HepG2 (cell line): ENCODE measurements around the gene FAM111B. TPM values are rescaled to one million over a fixed set of nuclear protein-coding genes. Genes with fewer than 3 reads are reported as not detected.

Experiments
- CC2D1A ChIP-seq: sonication (generic); formaldehyde crosslinking; IDR thresholded peaks from 2 replicates; pipeline ENCODE4 v1.8.1; 2023; ENCODE audit warnings: mild to moderate bottlenecking, missing genetic modification reagents
- FOXA1 ChIP-seq, 2 experiments: fragments of 450-650 bp in 1 of 2; sonication (generic) in 1 of 2; formaldehyde crosslinking in 1 of 2; IDR thresholded peaks; 2 replicates each; pipeline versions ENCODE4 v1.4.0 to v1.6.1; 2016 to 2020; ENCODE audit warnings: missing genetic modification reagents in 1 of 2
- HDAC1 ChIP-seq: sonication (generic); formaldehyde crosslinking; IDR thresholded peaks from 2 replicates; pipeline ENCODE4 v1.5.1; 2020; ENCODE audit warnings: mild to moderate bottlenecking, missing genetic modification reagents
- HOXA7 ChIP-seq: sonication (generic); formaldehyde crosslinking; IDR thresholded peaks from 2 replicates; pipeline ENCODE4 v1.8.1; 2022; ENCODE audit warnings: mild to moderate bottlenecking, missing genetic modification reagents, moderate library complexity
- KLF12 ChIP-seq: sonication (generic); formaldehyde crosslinking; IDR thresholded peaks from 2 replicates; pipeline ENCODE4 v1.4.0; 2020; ENCODE audit warnings: missing genetic modification reagents, borderline replicate concordance
- MYNN ChIP-seq: sonication (generic); formaldehyde crosslinking; IDR thresholded peaks from 2 replicates; pipeline ENCODE4 v1.4.0; 2020; ENCODE audit warnings: mild to moderate bottlenecking, low read depth, missing genetic modification reagents
- PRPF4 ChIP-seq: fragments of 200-400 bp; formaldehyde crosslinking; IDR thresholded peaks from 2 replicates; pipeline ENCODE4 v1.6.1; 2016; ENCODE audit warnings: low read length, low read depth; ENCODE audit not compliant: poor library complexity, severe bottlenecking
- RBM22 ChIP-seq: fragments of 200-400 bp; formaldehyde crosslinking; optimal IDR thresholded peaks from 2 replicates; pipeline ENCODE3; 2017; ENCODE audit warnings: mild to moderate bottlenecking, low read length, moderate library complexity
- SNAI1 ChIP-seq: sonication (generic); formaldehyde crosslinking; IDR thresholded peaks from 2 replicates; pipeline ENCODE4 v1.5.0; 2020; ENCODE audit warnings: mild to moderate bottlenecking, missing genetic modification reagents, borderline replicate concordance
- U2AF1 ChIP-seq: fragments of 200-400 bp; formaldehyde crosslinking; optimal IDR thresholded peaks from 2 replicates; pipeline ENCODE3; 2017; ENCODE audit warnings: mild to moderate bottlenecking, low read depth, low read length
- ZBTB7B ChIP-seq: sonication (generic); formaldehyde crosslinking; IDR thresholded peaks from 2 replicates; pipeline ENCODE4 v1.4.0; 2020; ENCODE audit warnings: missing genetic modification reagents
- ZNF124 ChIP-seq: sonication (generic); formaldehyde crosslinking; IDR thresholded peaks from 2 replicates; pipeline ENCODE4 v1.4.0; 2020; ENCODE audit warnings: missing genetic modification reagents
- ZNF337 ChIP-seq: sonication (generic); formaldehyde crosslinking; IDR thresholded peaks from 2 replicates; pipeline ENCODE4 v1.5.1; 2020; ENCODE audit warnings: missing genetic modification reagents, low read depth, mild to moderate bottlenecking, borderline replicate concordance
- ZNF768 ChIP-seq: sonication (generic); formaldehyde crosslinking; IDR thresholded peaks from 2 replicates; pipeline ENCODE4 v1.4.0; 2020; ENCODE audit warnings: missing genetic modification reagents
- polyA plus RNA-seq, 8 experiments: library from polyadenylated mRNA; depleted of rRNA in 3 of 8; stranded (reverse) in 7 of 8; unstranded in 1 of 8; fragments of >200 nt; fragmentation: Illumina TruSeq in 4 of 8; extraction: Trizol in 4 of 8; gene quantifications; 2 replicates each; pipeline versions ENCODE4 v1.2.1 to v1.2.3, GENCODE V29; 2011 to 2016; ENCODE audit warnings: low read depth in 4 of 8, missing spikeins in 1 of 8, mixed read lengths in 1 of 8; ENCODE audit not compliant: insufficient read depth in 1 of 8
- total RNA-seq, 5 experiments: library from RNA; depleted of rRNA; stranded (reverse); fragments of >200 nt; fragmentation: Illumina TruSeq; extraction: Trizol; gene quantifications; 2 replicates each; pipeline ENCODE4 v1.2.3, GENCODE V29; 2016; ENCODE audit warnings: low read depth in 1 of 5
- TF ChIP-seq, protein P1 (sequence below): sonication (generic); formaldehyde crosslinking; IDR thresholded peaks from 2 replicates; pipeline ENCODE4 v1.5.0; 2020; ENCODE audit warnings: missing genetic modification reagents
- TF ChIP-seq, protein P2 (sequence below): sonication (generic); formaldehyde crosslinking; IDR thresholded peaks from 2 replicates; pipeline ENCODE4 v1.4.0; 2020; ENCODE audit warnings: mild to moderate bottlenecking, missing genetic modification reagents, borderline replicate concordance
- TF ChIP-seq, protein P3 (sequence below): sonication (generic); formaldehyde crosslinking; IDR thresholded peaks from 2 replicates; pipeline ENCODE4 v1.8.1; 2022; ENCODE audit warnings: mild to moderate bottlenecking, missing genetic modification reagents
- TF ChIP-seq, protein P4 (sequence below): sonication (generic); formaldehyde crosslinking; IDR thresholded peaks from 2 replicates; pipeline ENCODE4 v1.4.0; 2020; ENCODE audit warnings: missing genetic modification reagents, mild to moderate bottlenecking, borderline replicate concordance
- TF ChIP-seq, protein P5 (sequence below): sonication (generic); formaldehyde crosslinking; IDR thresholded peaks from 2 replicates; pipeline ENCODE4 v1.8.0; 2022; ENCODE audit warnings: missing genetic modification reagents, mild to moderate bottlenecking, moderate library complexity, borderline replicate concordance

The FAM111B gene
- total and polyA plus RNA-seq, 2 of the 13 experiments (the other 11 are each of a cell fraction or from before 2014, with no cell fraction given): 1.6 to 28.2 TPM

DNA sequence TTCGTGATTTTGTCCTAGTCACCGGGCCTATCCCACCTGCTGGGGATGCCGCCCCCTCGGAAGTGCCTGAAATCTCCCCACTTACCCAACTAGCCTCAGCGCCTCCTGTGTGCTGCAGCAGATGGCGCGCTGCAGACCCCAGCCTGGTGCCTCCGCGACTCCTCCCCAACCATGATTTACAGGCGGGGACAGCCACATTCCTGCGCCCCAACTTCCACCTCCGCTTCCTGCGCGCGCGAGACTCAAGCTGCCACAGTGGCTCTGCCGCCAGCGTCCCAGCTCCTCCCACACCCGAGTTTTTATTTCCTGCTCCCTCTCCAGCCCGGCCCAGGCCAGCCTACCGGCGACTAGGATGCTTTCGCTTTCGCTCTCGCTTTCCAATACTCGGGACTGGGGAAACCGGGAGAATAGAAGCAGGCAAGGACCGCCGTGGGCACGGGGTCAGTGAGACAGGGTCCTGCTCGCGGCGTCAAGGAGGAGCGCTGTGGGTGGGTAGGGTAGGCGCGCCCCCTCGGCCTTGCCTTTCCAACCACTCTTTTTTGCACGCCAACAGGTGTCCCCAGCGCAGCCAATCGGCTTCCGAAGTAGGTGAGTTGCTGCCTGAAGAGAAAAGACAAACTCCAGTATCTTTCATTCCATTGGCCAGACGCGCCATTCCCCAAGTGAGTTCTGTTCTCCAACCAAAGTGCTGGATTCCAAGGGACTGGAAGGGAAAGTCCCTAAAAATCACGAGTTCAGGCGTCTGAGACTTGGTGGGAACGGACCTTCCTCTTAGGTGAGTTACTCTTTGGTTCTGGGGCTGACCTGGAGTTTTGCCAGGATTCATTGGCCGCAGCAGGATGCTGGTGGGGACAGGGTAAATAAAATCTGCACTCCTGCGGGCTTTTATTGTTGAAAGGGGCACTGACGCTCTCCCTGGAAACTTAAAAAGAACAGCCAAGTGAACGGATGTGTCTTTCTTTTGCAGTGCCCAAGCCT is 35.8 kb downstream of the FAM111B start, which contains the start of gene FAM111A (continued):
- TF ChIP-seq FOXA1 (IDR thresholded peaks at IDR 0.05): no peak
- TF ChIP-seq FOXA1 (CRISPR knock-in tag; IDR thresholded peaks at IDR 0.05): no peak
- TF ChIP-seq ZNF124 (CRISPR knock-in tag): no peak
- no peak for TF ChIP-seq HOXA7
- TF ChIP-seq, protein P1, sequence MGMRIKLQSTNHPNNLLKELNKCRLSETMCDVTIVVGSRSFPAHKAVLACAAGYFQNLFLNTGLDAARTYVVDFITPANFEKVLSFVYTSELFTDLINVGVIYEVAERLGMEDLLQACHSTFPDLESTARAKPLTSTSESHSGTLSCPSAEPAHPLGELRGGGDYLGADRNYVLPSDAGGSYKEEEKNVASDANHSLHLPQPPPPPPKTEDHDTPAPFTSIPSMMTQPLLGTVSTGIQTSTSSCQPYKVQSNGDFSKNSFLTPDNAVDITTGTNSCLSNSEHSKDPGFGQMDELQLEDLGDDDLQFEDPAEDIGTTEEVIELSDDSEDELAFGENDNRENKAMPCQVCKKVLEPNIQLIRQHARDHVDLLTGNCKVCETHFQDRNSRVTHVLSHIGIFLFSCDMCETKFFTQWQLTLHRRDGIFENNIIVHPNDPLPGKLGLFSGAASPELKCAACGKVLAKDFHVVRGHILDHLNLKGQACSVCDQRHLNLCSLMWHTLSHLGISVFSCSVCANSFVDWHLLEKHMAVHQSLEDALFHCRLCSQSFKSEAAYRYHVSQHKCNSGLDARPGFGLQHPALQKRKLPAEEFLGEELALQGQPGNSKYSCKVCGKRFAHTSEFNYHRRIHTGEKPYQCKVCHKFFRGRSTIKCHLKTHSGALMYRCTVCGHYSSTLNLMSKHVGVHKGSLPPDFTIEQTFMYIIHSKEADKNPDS (CRISPR knock-in tag): no peak
- TF ChIP-seq U2AF1: no peak
- TF ChIP-seq PRPF4: no peak
- TF ChIP-seq, protein P2, sequence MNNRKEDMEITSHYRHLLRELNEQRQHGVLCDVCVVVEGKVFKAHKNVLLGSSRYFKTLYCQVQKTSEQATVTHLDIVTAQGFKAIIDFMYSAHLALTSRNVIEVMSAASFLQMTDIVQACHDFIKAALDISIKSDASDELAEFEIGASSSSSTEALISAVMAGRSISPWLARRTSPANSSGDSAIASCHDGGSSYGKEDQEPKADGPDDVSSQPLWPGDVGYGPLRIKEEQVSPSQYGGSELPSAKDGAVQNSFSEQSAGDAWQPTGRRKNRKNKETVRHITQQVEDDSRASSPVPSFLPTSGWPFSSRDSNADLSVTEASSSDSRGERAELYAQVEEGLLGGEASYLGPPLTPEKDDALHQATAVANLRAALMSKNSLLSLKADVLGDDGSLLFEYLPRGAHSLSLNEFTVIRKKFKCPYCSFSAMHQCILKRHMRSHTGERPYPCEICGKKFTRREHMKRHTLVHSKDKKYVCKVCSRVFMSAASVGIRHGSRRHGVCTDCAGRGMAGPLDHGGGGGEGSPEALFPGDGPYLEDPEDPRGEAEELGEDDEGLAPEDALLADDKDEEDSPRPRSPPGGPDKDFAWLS (CRISPR knock-in tag): 0 out of 2 replicates have a peak, but pooled peaks have one; percentile 41
- TF ChIP-seq MYNN (CRISPR knock-in tag): no peak
- TF ChIP-seq, protein P3, sequence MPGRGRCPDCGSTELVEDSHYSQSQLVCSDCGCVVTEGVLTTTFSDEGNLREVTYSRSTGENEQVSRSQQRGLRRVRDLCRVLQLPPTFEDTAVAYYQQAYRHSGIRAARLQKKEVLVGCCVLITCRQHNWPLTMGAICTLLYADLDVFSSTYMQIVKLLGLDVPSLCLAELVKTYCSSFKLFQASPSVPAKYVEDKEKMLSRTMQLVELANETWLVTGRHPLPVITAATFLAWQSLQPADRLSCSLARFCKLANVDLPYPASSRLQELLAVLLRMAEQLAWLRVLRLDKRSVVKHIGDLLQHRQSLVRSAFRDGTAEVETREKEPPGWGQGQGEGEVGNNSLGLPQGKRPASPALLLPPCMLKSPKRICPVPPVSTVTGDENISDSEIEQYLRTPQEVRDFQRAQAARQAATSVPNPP (CRISPR knock-in tag): peak; percentile 90; the same call in 1 of the 2 replicates
- TF ChIP-seq ZBTB7B (CRISPR knock-in tag): 0 out of 2 replicates have a peak, but pooled peaks have one; percentile 48
- TF ChIP-seq, protein P4, sequence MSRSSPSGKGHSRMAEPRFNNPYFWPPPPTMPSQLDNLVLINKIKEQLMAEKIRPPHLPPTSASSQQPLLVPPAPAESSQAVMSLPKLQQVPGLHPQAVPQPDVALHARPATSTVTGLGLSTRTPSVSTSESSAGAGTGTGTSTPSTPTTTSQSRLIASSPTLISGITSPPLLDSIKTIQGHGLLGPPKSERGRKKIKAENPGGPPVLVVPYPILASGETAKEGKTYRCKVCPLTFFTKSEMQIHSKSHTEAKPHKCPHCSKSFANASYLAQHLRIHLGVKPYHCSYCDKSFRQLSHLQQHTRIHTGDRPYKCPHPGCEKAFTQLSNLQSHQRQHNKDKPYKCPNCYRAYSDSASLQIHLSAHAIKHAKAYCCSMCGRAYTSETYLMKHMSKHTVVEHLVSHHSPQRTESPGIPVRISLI (CRISPR knock-in tag): peak; percentile 24; the same call in 1 of the 2 replicates
- no peak for TF ChIP-seq RBM22
- TF ChIP-seq CC2D1A (CRISPR knock-in tag): no peak
- peak; percentile 76 for TF ChIP-seq HDAC1 (CRISPR knock-in tag)
- no peak for TF ChIP-seq ZNF337
- TF ChIP-seq, protein P5, sequence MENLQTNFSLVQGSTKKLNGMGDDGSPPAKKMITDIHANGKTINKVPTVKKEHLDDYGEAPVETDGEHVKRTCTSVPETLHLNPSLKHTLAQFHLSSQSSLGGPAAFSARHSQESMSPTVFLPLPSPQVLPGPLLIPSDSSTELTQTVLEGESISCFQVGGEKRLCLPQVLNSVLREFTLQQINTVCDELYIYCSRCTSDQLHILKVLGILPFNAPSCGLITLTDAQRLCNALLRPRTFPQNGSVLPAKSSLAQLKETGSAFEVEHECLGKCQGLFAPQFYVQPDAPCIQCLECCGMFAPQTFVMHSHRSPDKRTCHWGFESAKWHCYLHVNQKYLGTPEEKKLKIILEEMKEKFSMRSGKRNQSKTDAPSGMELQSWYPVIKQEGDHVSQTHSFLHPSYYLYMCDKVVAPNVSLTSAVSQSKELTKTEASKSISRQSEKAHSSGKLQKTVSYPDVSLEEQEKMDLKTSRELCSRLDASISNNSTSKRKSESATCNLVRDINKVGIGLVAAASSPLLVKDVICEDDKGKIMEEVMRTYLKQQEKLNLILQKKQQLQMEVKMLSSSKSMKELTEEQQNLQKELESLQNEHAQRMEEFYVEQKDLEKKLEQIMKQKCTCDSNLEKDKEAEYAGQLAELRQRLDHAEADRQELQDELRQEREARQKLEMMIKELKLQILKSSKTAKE: no peak
- TF ChIP-seq SNAI1 (CRISPR knock-in tag): peak; percentile 91; the same call in 1 of the 2 replicates
- TF ChIP-seq ZNF768 (CRISPR knock-in tag): peak; percentile 61; the same call in 1 of the 2 replicates
- TF ChIP-seq KLF12 (CRISPR knock-in tag): no peak
